IPS-15b (cell line): ENCODE measurements around the gene VTA1.

Experiments used
- H3K27me3 ChIP-seq: one replicate; pipeline ENCODE4 v1.6.1; 2013; ENCODE audit warnings: low read length; ENCODE audit not compliant: control insufficient read depth, insufficient read depth
- H3K36me3 ChIP-seq: one replicate; pipeline ENCODE4 v1.6.1; 2013; ENCODE audit warnings: low read length; ENCODE audit not compliant: control insufficient read depth, insufficient read depth
- H3K4me1 ChIP-seq: one replicate; pipeline ENCODE4 v1.6.1; 2013; ENCODE audit warnings: mild to moderate bottlenecking, low read length; ENCODE audit not compliant: control insufficient read depth, insufficient read depth
- H3K4me3 ChIP-seq: one replicate; pipeline ENCODE4 v1.5.1; 2013; ENCODE audit warnings: low read depth, low read length
- H3K9ac ChIP-seq: one replicate; pipeline ENCODE4 v1.6.1; 2013; ENCODE audit warnings: low read depth, mild to moderate bottlenecking, low read length
- H3K9me3 ChIP-seq: one replicate; pipeline ENCODE4 v1.6.1; 2013; ENCODE audit warnings: mild to moderate bottlenecking, low read length; ENCODE audit not compliant: control insufficient read depth, insufficient read depth

The VTA1 gene

DNA sequence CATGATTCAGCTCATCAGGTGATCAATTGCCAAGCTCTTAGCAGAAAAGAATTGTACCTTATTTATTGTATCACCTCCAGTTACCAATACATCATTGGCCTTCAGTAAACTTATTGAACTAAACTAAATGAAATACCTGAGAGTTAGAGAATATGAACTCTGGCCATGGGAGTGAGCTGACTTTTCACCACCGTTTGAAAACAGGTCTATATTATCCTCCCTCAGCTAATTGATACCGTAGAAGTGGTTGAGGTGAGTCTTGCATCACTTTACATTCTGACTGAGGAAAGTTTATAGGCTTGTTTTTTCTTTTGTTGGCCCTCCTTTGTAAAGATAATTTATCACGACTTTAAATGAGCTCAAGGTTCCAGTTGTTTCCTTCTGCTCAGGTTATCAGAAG, 102.2 kb downstream of the VTA1 start:
- Histone ChIP-seq H3K9me3 (no peaks in the 10 kb centered on the region), H3K27me3 (no peaks in the 10 kb centered on the region), H3K4me1 (no peaks in the 10 kb centered on the region), H3K9ac (no peak overlapping the region), H3K36me3 (no peaks in the 10 kb centered on the region), H3K4me3 (no peak overlapping the region)

DNA sequence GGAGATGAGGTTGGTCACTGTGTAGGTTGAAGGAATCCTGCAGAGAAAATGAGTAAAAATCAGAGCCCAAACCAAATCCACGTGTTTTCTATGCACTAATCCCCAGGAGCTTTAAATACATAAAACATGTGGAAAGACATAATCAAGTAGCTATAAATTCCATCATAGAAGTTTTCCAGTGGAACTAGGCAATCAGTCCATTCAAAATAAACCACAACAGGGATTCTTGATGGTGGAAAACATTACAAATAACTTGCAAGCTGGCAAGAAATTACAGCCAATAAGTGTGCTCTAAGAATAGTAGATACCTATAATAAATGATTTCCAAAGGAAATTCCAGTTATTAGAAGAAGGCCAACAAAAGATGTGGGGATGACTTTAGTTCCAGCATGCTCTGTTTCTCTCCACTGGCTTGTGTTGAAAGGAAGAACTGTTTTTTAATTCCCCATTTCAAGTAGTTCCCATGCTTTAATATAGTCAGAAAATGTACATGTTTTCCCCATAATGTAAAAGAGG, 104.9 kb downstream of the VTA1 start:
- Histone ChIP-seq H3K9ac (no peak overlapping the region), H3K4me1 (no peaks in the 10 kb centered on the region), H3K9me3 (no peaks in the 10 kb centered on the region), H3K4me3 (no peak overlapping the region), H3K36me3 (no peaks in the 10 kb centered on the region), H3K27me3 (no peaks in the 10 kb centered on the region)

DNA sequence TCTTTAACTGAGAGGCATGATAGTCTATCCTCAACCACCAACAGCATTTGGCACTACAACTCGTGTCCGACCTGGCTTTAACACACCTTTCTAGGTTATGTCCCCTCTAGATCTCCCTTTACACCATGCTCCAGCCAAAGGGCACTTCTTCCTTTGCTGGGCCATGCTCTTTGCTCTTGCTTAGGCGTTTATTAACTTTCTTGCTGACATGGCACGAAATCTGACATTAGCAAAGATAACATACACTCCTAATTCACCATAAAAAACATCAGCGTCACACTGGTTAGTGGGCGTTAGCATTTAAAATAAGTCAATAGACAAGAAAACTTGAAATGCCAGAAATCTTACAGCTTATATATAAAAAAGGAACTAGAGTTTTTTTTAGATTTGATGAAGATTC, 107.5 kb downstream of the VTA1 start:
- Histone ChIP-seq H3K9ac (no peak overlapping the region), H3K36me3 (no peaks in the 10 kb centered on the region), H3K27me3 (no peaks in the 10 kb centered on the region), H3K9me3 (no peaks in the 10 kb centered on the region), H3K4me3 (no peak overlapping the region), H3K4me1 (no peaks in the 10 kb centered on the region)

DNA sequence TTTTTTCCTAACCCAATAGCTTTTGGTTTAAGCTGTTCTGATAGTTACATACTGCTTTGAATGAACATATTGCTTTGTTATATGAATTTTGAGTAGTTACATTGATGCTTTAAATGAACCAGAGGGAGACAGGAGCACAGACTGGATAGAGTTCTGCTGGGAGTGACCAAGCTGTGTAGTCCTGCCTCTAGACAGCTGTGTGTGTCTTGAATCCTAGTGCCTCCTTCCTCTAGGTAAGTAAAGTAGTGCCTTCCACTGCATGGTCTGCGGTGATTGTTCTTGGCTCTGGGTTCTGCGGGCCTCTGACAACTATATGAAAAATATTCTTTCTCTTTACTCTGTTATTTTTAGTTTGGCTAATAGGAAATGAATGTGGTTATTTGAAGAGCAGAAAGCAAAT, 108.7 kb downstream of the VTA1 start:
- H3K9me3 ChIP-seq: no peaks in the 10 kb centered on the region
- no peak overlapping the region for H3K9ac ChIP-seq
- no peaks in the 10 kb centered on the region for H3K36me3 ChIP-seq
- H3K4me1 ChIP-seq: no peaks in the 10 kb centered on the region
- no peaks in the 10 kb centered on the region for H3K27me3 ChIP-seq
- H3K4me3 ChIP-seq: no peak overlapping the region

DNA sequence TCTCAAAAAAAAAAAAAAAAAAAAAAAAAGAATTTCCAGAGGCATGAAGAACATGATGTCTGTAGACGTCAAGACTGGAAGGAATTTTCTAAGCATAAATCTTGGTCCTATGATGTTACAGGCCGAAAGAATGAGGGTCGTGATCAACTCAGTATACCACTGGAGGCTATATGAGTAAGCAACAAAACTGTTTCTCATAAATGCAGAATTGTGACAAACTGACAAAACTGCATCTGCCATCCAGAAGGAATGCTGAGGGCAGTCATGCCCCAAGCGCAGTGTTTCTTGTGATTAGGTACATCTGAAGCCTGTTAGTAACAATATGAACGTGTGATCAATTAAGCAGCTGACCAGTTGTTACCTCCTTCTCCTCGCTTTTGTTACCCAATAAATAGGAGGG, 111.2 kb downstream of the VTA1 start:
- Histone ChIP-seq H3K36me3 (no peaks in the 10 kb centered on the region), H3K27me3 (no peaks in the 10 kb centered on the region), H3K4me3 (no peak overlapping the region), H3K4me1 (no peaks in the 10 kb centered on the region), H3K9me3 (no peaks in the 10 kb centered on the region), H3K9ac (no peak overlapping the region)

DNA sequence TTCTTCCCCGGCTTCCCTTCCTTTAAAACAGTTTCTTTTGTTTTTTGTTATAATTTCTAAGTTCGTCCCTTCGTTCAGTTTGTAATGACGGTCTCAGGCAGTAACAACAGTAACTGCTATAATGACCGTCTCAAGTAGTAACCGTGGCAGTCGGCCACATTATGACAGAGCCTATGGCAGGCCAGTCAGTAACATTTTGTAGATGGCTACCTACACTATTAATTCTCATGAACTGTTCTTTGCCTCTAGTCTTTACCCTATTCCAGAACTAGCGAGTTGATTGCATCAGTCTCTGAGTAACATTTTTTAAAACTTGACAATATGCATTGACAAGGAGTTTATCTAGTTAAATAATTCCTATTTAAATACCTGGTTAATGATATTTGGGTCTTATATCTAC, 111.7 kb downstream of the VTA1 start:
- no peaks in the 10 kb centered on the region for H3K27me3 ChIP-seq
- no peaks in the 10 kb centered on the region for H3K36me3 ChIP-seq
- H3K9me3 ChIP-seq: no peaks in the 10 kb centered on the region
- H3K9ac ChIP-seq: no peak overlapping the region
- no peaks in the 10 kb centered on the region for H3K4me1 ChIP-seq
- H3K4me3 ChIP-seq: no peak overlapping the region

DNA sequence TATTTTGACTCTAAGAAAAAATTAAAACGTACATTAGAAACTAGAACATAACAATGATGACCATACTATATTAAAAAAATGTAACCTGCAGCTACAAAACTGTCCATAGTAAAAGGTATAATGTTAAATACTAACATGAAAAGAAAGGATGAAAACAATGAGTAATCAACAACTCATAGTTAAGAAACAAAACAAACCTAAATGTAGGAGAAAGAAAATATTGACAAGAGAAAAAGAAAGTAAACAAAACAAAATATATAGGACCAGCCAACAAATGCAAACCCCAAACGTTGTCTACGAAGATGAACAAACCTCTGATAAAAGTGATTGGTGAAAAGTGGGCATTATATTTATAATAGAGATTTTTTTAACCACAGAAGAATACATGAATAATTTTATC, 113.7 kb downstream of the VTA1 start:
- H3K9ac ChIP-seq: no peak overlapping the region
- H3K36me3 ChIP-seq: no peaks in the 10 kb centered on the region
- H3K9me3 ChIP-seq: no peaks in the 10 kb centered on the region
- H3K4me1 ChIP-seq: no peaks in the 10 kb centered on the region
- no peaks in the 10 kb centered on the region for H3K27me3 ChIP-seq
- no peak overlapping the region for H3K4me3 ChIP-seq

DNA sequence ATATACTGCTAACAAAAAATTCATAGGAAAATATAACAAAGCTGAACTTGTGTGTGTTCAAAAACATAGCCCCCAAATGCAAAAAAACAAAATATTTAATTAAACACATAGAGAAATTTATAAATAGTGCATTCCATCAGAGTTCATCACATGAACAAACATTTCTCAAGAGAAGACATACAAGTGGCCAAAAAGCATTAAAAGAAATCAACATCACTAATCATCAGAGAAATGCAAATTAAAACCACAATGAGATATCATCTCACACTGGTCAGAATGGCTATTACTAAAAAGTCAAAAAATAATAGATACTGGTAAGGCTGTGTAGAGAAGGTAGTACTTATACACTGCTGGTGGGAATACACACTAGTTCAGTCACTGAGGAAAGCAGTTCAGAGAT, 115.2 kb downstream of the VTA1 start:
- Histone ChIP-seq H3K9ac (no peak overlapping the region), H3K4me3 (no peak overlapping the region), H3K9me3 (no peaks in the 10 kb centered on the region), H3K4me1 (no peaks in the 10 kb centered on the region), H3K27me3 (no peaks in the 10 kb centered on the region), H3K36me3 (no peaks in the 10 kb centered on the region)

DNA sequence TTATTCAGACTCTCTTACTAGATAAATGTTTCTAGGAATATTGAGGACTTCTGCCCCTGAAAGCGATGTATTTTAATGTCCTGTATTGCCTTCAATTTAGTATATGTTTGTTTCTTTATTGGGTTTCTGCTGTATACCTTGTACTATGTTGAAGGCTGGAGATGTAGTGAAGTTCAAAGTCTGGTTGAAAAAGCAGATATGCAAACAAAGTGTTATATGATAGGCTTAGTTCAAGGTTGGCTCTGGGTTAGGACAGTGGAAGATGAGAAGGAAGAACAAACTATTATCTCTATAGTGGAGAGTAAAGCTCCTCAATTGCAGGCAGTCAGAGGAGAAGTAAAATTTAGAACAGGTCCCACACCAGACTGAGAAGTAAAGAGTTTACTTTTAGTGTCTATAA, 118.4 kb downstream of the VTA1 start:
- Histone ChIP-seq H3K36me3 (no peaks in the 10 kb centered on the region), H3K27me3 (no peaks in the 10 kb centered on the region), H3K4me1 (no peaks in the 10 kb centered on the region), H3K9ac (no peak overlapping the region), H3K4me3 (no peak overlapping the region), H3K9me3 (no peaks in the 10 kb centered on the region)

DNA sequence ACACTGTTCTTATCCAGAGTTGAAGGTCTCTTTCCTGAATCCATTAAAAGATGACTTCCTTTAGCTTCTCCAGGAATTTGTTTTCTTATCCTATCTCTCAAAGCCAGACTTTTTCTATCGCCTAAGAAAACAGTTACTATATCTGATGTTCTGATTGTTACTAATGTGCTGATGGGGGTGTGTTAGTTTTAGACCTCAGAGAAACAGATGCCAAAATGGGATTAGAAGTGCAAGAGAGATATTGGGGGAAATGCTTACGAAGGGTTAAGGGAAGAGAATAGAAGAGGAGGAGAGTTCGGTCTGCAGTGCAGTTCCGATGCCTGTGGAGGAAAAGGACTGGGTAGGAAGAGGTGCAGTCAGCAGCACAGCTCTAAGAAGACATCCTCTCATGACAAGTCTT, 119.0 kb downstream of the VTA1 start:
- Histone ChIP-seq H3K27me3 (no peaks in the 10 kb centered on the region), H3K9me3 (no peaks in the 10 kb centered on the region)

DNA sequence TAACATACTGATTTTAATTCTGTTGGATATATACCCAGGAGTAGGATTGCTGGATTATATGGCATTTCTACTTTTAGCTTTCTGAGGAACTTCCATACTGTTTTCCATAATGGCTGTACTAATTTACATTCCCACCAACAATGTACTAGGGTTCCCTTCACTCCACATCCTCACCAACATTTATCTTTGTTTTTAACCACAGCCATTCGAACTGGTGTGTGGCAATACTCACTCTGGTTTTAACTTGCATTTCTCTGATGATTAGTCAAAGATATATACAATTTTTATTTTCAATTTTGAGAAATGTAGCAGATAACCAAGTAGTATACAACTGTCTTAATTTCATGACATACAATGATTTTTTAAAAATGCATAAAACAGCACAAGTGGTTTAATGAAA, 124.4 kb downstream of the VTA1 start:
- H3K4me1 ChIP-seq: no peaks in the 10 kb centered on the region
- no peaks in the 10 kb centered on the region for H3K27me3 ChIP-seq
- H3K36me3 ChIP-seq: no peaks in the 10 kb centered on the region
- H3K9ac ChIP-seq: no peak overlapping the region
- no peaks in the 10 kb centered on the region for H3K9me3 ChIP-seq
- H3K4me3 ChIP-seq: no peak overlapping the region

More for the DNA sequence above, 119.0 kb downstream of the VTA1 start:
- H3K4me3 ChIP-seq: no peak overlapping the region
- no peak overlapping the region for H3K9ac ChIP-seq
- H3K36me3 ChIP-seq: no peaks in the 10 kb centered on the region
- no peaks in the 10 kb centered on the region for H3K4me1 ChIP-seq
